ENCODE data around the gene CXCR1. TPM values are rescaled to one million over a fixed set of nuclear protein-coding genes. Genes with fewer than 3 reads are reported as not detected.
A peak's percentile ranks its signal among the peaks of the same experiment; 100 is the strongest.
"Not testable (repeated sequence)": the region's sequence is repeated elsewhere in the genome, so short reads cannot be mapped to it uniquely, and the experiment has no call there.

CXCR1 gene
- 0.69 TPM for total RNA-seq
- long read RNA-seq = 0 reads

DNA sequence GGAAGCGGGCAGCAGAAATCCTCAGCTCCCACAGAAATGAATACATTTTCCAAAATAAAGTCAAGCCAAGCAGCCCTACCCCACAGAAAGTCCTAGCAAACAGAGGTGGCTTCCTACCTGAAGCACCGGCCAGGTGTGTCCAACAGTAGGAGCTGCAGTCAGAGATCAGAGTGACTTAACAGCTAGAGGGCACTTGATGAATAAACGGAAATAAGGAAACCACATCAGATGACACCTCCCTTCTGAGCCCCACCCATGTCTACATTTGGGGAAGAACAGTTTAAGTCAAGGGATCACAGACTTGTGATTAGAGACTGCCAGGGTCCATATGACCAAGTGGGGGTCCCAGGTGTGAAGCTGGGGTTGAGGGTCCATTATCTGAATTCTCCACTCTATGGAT, at the start of gene CXCR1:
Gene CXCR1, minus strand, starts transcription at position 172 of the 400 bp plus-strand sequence. CDS start 1,751 bp downstream, outside the sequence.
- ATAC-seq (no peak), DNase-seq (no peak)
- intact Hi-C loops (cut with micrococcal nuclease) = no loop called here

GRCh38 chr2:218216336-218216673, 49.5 kb upstream of the CXCR1 start:
- ATAC-seq = peak; percentile 7
- peak; percentile 33 for DNase-seq
- intact Hi-C loops (cut with micrococcal nuclease) = no loop called here

GRCh38 chr2:218214116-218214515, 47.4 kb upstream of the CXCR1 start:
- intact Hi-C loops (cut with micrococcal nuclease) = no loop called here
- ATAC-seq = no peak

DNA sequence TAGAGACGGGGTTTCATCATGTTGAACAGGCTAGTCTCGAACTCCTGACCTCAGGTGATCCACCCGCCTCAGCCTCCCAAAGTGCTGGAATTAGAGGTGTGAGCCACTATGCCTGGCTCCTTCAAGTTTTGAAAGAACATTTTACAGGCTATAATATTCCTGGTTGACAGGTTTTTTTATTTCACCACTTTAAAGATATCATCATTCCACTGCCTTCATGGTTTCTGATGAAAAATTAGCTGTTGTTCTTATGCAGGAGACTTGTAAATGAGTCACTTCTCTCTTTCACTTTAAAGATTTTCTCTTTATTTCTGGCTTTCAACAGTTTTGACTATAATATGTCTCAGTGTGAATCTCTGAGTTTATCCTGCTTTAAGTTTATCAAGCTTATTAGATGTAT, 42.3 kb upstream of the CXCR1 start:
- intact Hi-C loops (cut with micrococcal nuclease) = no loop called here
- no peak for DNase-seq
- no peak for ATAC-seq

More at GRCh38 chr2:218214116-218214515, 47.4 kb upstream of the CXCR1 start:
- no peak for DNase-seq

GRCh38 chr2:218202266-218202665, 35.5 kb upstream of the CXCR1 start:
- intact Hi-C loops (cut with micrococcal nuclease) = no loop called here
- DNase-seq (no peak), ATAC-seq (no peak)

DNA sequence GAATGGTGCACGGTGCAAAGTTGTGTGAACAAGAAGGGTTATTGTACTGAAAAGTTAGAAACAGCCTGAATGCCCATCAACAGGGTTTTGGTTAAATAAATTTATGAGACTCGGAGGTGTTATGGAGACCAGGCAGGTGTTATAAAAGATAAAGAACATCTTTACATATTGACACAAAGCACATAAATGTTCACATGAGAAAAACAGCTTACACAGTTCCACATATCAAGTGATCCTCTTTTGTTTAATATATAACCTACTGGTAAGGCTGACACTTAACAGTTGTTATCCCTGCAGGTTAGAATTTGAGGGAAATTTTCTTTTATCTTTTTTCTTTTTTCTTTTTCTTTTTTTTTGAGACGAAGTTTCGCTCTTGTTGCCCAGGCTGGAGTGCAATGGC, 30.2 kb upstream of the CXCR1 start:
- no peak for DNase-seq
- ATAC-seq = no peak
- intact Hi-C loops (cut with micrococcal nuclease) = no loop called here

DNA sequence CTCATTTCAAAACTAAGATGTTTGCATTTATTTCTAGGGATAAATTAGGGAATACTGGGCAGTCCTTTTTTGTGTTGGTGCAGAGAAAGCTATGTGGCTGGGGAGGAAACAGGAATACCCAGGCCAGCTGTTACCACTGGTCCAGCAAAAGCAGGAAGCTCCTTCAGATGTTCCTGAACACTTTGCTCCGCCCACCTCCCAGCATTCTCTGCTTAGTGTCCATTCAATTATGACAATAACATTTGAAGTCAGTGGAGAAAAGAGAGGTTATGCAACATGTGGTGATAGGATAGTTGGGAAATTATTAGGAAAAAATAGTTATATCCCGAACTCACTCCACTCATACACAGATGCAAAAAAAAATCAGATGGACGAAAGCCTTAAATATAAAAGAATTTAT, 28.1 kb upstream of the CXCR1 start:
- DNase-seq (no peak), ATAC-seq (no peak)
- intact Hi-C loops (cut with micrococcal nuclease) = no loop called here

DNA sequence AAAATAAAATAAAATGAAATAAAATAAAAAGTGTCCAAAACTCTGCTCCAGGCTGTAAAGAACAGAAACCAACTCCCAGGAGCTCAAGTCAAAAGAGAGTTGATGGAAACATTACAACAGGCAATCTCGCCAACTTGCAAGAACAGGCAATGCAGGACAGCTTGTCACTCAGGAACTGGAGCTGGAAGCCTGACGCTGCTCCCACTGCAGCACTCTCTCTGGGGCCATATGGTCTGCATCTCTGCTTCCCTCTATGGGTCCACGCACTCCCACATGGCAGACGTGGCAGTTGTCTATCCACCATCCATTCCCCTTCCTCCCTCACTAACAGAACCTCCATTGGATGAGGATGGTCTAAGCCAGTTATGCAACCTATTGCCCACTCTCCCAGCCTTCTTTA, 26.9 kb upstream of the CXCR1 start:
- ATAC-seq (no peak), DNase-seq (no peak)
- intact Hi-C loops (cut with micrococcal nuclease) = no loop called here

GRCh38 chr2:218192902-218193430, 26.2 kb upstream of the CXCR1 start:
- DNase-seq (no peak), ATAC-seq (no peak)
- intact Hi-C loops (cut with micrococcal nuclease) = no loop called here

- intact Hi-C loops (cut with micrococcal nuclease) = no loop called here
- ATAC-seq (no peak), DNase-seq (no peak)
These were observed 21.8 kb upstream of the CXCR1 start for GRCh38 chr2:218188528-218188927.

GRCh38 chr2:218187296-218188015, 20.7 kb upstream of the CXCR1 start:
- ATAC-seq (peak; percentile 56), DNase-seq (no peak)
- intact Hi-C loops (cut with micrococcal nuclease) = no loop called here

GRCh38 chr2:218186876-218187275, 20.1 kb upstream of the CXCR1 start:
- no peak for DNase-seq
- intact Hi-C loops (cut with micrococcal nuclease) = no loop called here
- ATAC-seq = no peak

DNA sequence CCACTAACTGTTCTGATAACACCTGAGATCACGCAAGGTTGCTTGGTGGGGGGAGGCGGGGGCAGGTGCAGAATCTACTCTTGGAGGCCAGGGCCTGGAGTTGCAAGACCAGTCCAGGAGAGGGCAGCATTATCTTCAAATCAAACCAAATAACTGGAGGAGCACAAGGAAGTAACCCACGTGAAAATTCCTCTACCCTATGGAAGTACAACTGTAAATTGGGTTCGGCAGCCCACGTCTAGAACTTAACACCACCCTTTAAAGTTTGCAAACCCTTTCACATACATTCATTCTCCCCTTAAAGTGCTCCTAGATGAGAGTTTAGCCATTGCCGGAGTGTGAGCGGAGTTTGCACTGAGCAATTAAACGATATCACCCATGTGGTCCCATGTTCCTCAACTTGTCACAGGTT, 19.6 kb upstream of the CXCR1 start:
- intact Hi-C loops (cut with micrococcal nuclease) = no loop called here
- ATAC-seq (peak; percentile 95), DNase-seq (peak; percentile 57)

- intact Hi-C loops (cut with micrococcal nuclease) = no loop called here
- ATAC-seq (no peak), DNase-seq (no peak)
These were observed 17.6 kb upstream of the CXCR1 start for GRCh38 chr2:218184331-218184730.

- intact Hi-C loops (cut with micrococcal nuclease) = no loop called here
- no peak for DNase-seq
- no peak for ATAC-seq
These were observed 13.8 kb upstream of the CXCR1 start for GRCh38 chr2:218180467-218181114.

GRCh38 chr2:218179782-218180181, 13.0 kb upstream of the CXCR1 start:
- ATAC-seq (no peak), DNase-seq (no peak)
- intact Hi-C loops (cut with micrococcal nuclease) = no loop called here

GRCh38 chr2:218172845-218173244, 6.1 kb upstream of the CXCR1 start:
- ATAC-seq (no peak), DNase-seq (no peak)
- intact Hi-C loops (cut with micrococcal nuclease) = no loop called here

DNA sequence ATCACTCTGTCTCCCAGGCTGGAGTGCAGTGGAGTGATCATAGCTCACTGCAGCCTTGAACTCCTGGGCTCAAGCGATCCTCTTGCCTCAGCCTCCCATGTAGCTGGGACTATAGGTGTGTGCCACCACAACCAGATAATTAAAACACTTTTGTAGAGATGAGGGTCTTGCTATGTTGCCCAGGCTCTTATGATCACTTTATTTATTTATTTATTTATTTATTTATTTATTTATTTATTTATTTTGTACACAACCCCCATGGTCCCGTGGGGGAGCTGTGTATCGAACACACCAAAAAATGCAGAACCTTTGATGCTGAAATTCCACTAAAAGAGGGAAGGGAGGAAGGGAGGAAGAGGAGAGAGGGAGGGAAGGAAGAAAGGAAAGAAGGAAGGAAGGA, 5.0 kb upstream of the CXCR1 start:
- intact Hi-C loops (cut with micrococcal nuclease); ATAC-seq; DNase-seq: not testable (repeated sequence)

GRCh38 chr2:218169757-218170546, 3.2 kb upstream of the CXCR1 start:
- intact Hi-C loops (cut with micrococcal nuclease) = no loop called here
- DNase-seq = no peak
- ATAC-seq = no peak

All from left ventricle myocardium superior (tissue), 1 donor.